ENCODE measurements around the gene KAT8. TPM values are rescaled to one million over a fixed set of nuclear protein-coding genes. Genes with fewer than 3 reads are reported as not detected.
A peak's percentile ranks its signal among the peaks of the same experiment; 100 is the strongest.

KAT8 gene
- total and polyA plus RNA-seq, 2 of the 13 experiments (the other 11 are each of a cell fraction or from before 2014, with no cell fraction given): 79.0 to 84.2 TPM

- peak; percentile 48; the same call in 1 of the 2 replicates for TF ChIP-seq RFXAP (CRISPR knock-in tag; IDR thresholded peaks at IDR 0.05; ENCODE audit: borderline replicate concordance)
- TF ChIP-seq, protein P1, sequence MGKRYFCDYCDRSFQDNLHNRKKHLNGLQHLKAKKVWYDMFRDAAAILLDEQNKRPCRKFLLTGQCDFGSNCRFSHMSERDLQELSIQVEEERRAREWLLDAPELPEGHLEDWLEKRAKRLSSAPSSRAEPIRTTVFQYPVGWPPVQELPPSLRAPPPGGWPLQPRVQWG (CRISPR knock-in tag; IDR thresholded peaks at IDR 0.05; ENCODE audit: borderline replicate concordance, low read depth): no peak
- TF ChIP-seq ZNF446 (CRISPR knock-in tag; IDR thresholded peaks at IDR 0.05): peak; percentile 58; the same call in 1 of the 2 replicates
- TF ChIP-seq, protein P2, sequence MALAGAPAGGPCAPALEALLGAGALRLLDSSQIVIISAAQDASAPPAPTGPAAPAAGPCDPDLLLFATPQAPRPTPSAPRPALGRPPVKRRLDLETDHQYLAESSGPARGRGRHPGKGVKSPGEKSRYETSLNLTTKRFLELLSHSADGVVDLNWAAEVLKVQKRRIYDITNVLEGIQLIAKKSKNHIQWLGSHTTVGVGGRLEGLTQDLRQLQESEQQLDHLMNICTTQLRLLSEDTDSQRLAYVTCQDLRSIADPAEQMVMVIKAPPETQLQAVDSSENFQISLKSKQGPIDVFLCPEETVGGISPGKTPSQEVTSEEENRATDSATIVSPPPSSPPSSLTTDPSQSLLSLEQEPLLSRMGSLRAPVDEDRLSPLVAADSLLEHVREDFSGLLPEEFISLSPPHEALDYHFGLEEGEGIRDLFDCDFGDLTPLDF (CRISPR knock-in tag; IDR thresholded peaks at IDR 0.05): peak; percentile 39; the same call in 1 of the 2 replicates
- TF ChIP-seq TBX2 (CRISPR knock-in tag; IDR thresholded peaks at IDR 0.05; ENCODE audit: borderline replicate concordance): peak; percentile 68
- TF ChIP-seq ZNF451 (CRISPR knock-in tag; IDR thresholded peaks at IDR 0.05): peak; percentile 21; the same call in 1 of the 2 replicates
- 0 out of 2 replicates have a peak, but pooled peaks have one; percentile 43 for TF ChIP-seq ZNF766 (CRISPR knock-in tag; IDR thresholded peaks at IDR 0.05; ENCODE audit: borderline replicate concordance)
- TF ChIP-seq, protein P3, sequence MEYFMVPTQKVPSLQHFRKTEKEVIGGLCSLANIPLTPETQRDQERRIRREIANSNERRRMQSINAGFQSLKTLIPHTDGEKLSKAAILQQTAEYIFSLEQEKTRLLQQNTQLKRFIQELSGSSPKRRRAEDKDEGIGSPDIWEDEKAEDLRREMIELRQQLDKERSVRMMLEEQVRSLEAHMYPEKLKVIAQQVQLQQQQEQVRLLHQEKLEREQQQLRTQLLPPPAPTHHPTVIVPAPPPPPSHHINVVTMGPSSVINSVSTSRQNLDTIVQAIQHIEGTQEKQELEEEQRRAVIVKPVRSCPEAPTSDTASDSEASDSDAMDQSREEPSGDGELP (IDR thresholded peaks at IDR 0.05; ENCODE audit: borderline replicate concordance, low read depth): peak; percentile 52; the same call in 1 of the 2 replicates
- 0 out of 2 replicates have a peak, but pooled peaks have one; percentile 63 for TF ChIP-seq ZNF784 (CRISPR knock-in tag; IDR thresholded peaks at IDR 0.05; ENCODE audit: borderline replicate concordance)
- peak; percentile 71; the same call in 1 of the 2 replicates for TF ChIP-seq ZBTB7A (CRISPR knock-in tag; IDR thresholded peaks at IDR 0.05)
- TF ChIP-seq ZNF350 (CRISPR knock-in tag; IDR thresholded peaks at IDR 0.05; ENCODE audit: borderline replicate concordance, low read depth): 0 out of 2 replicates have a peak, but pooled peaks have one; percentile 33
- no peak for TF ChIP-seq SSRP1 (CRISPR knock-in tag; IDR thresholded peaks at IDR 0.05)
- TF ChIP-seq, protein P4, sequence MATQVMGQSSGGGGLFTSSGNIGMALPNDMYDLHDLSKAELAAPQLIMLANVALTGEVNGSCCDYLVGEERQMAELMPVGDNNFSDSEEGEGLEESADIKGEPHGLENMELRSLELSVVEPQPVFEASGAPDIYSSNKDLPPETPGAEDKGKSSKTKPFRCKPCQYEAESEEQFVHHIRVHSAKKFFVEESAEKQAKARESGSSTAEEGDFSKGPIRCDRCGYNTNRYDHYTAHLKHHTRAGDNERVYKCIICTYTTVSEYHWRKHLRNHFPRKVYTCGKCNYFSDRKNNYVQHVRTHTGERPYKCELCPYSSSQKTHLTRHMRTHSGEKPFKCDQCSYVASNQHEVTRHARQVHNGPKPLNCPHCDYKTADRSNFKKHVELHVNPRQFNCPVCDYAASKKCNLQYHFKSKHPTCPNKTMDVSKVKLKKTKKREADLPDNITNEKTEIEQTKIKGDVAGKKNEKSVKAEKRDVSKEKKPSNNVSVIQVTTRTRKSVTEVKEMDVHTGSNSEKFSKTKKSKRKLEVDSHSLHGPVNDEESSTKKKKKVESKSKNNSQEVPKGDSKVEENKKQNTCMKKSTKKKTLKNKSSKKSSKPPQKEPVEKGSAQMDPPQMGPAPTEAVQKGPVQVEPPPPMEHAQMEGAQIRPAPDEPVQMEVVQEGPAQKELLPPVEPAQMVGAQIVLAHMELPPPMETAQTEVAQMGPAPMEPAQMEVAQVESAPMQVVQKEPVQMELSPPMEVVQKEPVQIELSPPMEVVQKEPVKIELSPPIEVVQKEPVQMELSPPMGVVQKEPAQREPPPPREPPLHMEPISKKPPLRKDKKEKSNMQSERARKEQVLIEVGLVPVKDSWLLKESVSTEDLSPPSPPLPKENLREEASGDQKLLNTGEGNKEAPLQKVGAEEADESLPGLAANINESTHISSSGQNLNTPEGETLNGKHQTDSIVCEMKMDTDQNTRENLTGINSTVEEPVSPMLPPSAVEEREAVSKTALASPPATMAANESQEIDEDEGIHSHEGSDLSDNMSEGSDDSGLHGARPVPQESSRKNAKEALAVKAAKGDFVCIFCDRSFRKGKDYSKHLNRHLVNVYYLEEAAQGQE (IDR thresholded peaks at IDR 0.05; ENCODE audit: borderline replicate concordance in 1 of 2, low read depth in 1 of 2, low read length in 2 of 2): peak in 1 of 2 experiments; percentile 69
- TF ChIP-seq ZFP91 (CRISPR knock-in tag; IDR thresholded peaks at IDR 0.05; ENCODE audit: borderline replicate concordance): peak; percentile 75
- no peak for TF ChIP-seq TGIF2 (CRISPR knock-in tag; IDR thresholded peaks at IDR 0.05)
- TF ChIP-seq ZNF329 (CRISPR knock-in tag; IDR thresholded peaks at IDR 0.05; ENCODE audit: low read depth): no peak
Observed at GRCh38 chr16:31138621-31139578, 21.4 kb downstream of the KAT8 start (continued).

Data from HepG2 (cell line).